Memory B cell (primary cell): ENCODE results near the gene TMEM187.

Experiments
- ATAC-seq: fragments of 150-1000 bp; cut with Tn5 transposase; 2 replicates; pipeline ENCODE4 v1.10.0; 2021; ENCODE audit warnings: low read depth, mild to moderate bottlenecking, moderate library complexity
- DNase-seq, 2 donors: peaks; one replicate each; pipeline ENCODE4 v3.0.0; 2022; ENCODE audit warnings: low spot score in 2 of 2
- H3K27ac Mint-ChIP-seq: one replicate; pipeline ENCODE4 v1.8.0; 2022; ENCODE audit warnings: mild to moderate bottlenecking, moderate library complexity, mixed read lengths
- H3K27me3 Mint-ChIP-seq: one replicate; pipeline ENCODE4 v1.8.0; 2022; ENCODE audit warnings: mixed read lengths
- H3K36me3 Mint-ChIP-seq: one replicate; pipeline ENCODE4 v1.8.0; 2022; ENCODE audit warnings: mild to moderate bottlenecking, mixed read lengths
- H3K4me1 Mint-ChIP-seq: one replicate; pipeline ENCODE4 v1.8.0; 2022; ENCODE audit warnings: mixed read lengths
- H3K4me3 Mint-ChIP-seq: one replicate; pipeline ENCODE4 v1.8.0; 2022; ENCODE audit warnings: mild to moderate bottlenecking, moderate library complexity, mixed read lengths
- H3K9me3 Mint-ChIP-seq: one replicate; pipeline ENCODE4 v1.8.0; 2022; ENCODE audit warnings: mixed read lengths

Gene TMEM187, protein sequence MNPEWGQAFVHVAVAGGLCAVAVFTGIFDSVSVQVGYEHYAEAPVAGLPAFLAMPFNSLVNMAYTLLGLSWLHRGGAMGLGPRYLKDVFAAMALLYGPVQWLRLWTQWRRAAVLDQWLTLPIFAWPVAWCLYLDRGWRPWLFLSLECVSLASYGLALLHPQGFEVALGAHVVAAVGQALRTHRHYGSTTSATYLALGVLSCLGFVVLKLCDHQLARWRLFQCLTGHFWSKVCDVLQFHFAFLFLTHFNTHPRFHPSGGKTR

DNA sequence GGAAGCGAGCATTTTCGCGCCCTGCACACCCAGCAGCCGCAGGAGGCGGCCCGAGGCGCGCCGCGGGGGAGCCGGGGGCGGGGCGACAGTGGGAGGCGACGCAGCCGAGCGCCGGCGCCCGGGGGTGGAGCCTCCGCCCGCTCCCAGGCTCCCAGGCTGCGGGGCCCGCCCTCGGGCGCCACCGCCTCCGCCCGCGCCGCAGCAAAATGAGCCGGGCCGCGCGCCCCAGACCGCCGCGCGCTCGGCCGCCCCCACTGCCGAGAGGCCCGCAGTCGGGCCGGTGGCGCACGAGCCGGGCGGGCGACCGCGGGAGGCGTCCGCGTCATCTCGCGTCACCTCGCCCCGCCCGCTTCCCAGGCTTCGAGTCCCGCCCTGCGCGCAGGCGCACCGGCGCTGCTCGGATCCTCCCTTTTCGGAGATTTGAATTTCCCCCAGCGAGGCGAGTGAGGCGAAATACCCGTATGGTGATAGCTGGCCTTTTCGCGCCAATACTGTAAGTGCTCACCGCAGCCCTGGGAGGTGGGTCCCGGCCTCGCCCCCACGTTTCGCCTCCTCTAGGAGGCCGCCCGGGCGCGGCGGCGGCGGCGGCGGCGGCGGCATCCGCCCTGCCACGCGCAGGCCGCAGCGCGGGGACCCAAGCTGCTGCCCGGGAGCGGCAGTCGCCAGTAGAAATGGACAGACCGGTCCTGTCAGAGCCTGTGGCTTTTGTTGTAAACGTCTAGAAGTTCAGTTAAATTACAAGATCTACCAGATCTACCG, at the start of gene TMEM187:
Gene TMEM187 (plus strand): TSS at position 387 of the 759 bp plus-strand sequence. CDS start 9,309 bp downstream, outside the sequence.
- Mint-ChIP-seq H3K9me3 (no peaks in the 10 kb centered on the region), H3K36me3 (peaks cover 2% of the 10 kb centered on the region), H3K27me3 (no peaks in the 10 kb centered on the region), H3K4me3 (peak within 1 kb of the TSS; percentile 100), H3K27ac (peak within 1 kb of the TSS; percentile 97), H3K4me1 (peaks cover 20% of the 10 kb centered on the region)
- ATAC-seq = peak; percentile 51
- peak; percentile 82 to 86 for DNase-seq

DNA sequence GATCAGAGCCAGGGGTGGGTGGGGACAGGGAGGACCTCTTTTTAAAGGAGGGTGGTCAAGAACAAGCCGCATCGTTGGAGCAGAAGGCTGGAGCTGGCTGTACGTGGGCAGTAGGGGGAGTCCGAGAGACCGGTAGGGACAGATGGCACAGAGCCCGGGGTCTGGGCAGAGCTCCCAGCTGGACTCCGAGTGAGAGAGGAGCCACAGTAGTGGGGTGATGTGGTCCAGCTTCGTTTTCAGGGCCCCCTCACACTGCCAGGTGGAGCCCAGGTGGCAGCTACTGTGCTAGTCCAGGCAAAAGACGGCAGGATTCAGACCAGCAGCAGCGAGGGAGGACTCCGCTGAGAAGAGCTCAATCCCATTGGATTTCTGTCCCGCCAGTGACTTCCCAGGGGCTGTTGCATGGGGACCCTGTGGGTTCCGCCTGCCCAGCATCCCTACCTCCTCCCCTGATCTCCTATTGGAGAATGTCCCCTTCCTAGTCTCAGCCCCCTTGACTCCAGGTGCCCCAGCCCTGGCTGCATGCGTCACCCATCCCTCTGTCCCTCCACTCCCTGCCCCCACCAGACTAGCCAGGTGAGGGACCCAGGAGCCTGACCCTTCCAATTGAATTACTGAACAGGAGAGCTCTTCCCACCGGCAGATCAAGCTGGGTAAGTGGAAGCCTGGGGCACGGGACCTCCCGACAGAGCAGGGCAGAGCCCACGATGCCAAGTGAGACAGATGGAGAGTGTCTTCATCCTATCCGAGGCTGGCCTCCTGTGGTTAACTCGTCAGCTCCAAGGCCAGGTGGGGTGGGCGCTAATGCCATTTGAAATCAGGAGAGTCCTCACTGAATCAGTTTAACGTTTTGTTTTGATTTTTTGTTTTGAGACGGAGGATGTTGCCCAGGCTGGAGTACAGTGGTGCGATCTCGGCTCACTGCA, 49.4 kb upstream of the TMEM187 start:
- Mint-ChIP-seq H3K27ac (no peak overlapping the region), H3K9me3 (no peaks in the 10 kb centered on the region), H3K36me3 (peaks cover 10% of the 10 kb centered on the region), H3K4me1 (peaks cover 17% of the 10 kb centered on the region), H3K27me3 (no peaks in the 10 kb centered on the region), H3K4me3 (peak overlapping the region; percentile 98)
- no peak for ATAC-seq
- DNase-seq = no peak

DNA sequence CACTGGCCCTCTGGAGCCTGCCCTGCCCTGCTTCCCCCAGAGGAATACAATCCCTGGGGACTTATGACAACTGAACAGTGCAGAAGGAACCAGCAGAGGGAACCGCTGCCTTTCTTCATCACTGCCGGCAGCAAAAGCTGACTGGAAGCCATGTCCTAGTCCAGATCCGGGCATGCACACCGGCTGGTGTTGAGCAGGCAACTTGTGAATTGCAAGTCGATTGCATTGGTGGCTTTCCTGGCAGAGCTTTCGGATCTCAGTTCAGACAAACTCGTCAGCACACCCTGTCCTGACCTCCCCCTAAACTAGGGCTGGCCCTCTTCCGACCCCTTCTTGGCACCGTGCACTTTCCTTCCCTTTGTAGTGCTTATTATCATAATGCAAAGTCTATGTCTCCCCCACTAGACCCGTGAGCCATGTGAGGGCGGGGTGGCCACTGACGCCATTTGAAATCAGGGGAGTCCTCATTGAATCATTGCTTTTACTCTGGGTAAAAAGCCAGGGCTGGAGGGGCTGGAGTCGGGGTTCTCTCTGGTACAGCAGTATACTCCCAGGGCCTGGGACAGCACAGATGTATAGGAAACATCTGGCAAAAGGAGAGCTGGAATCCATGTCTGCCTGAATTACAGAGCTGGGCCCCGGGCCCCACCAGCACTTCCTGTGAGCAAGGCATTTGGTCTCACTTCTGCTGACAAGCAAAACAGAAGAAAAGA, 48.2 kb upstream of the TMEM187 start:
- H3K27me3 Mint-ChIP-seq = no peaks in the 10 kb centered on the region
- peak overlapping the region; percentile 98 for H3K4me3 Mint-ChIP-seq
- ATAC-seq (no peak), DNase-seq (peak; percentile 37 to 46)
- H3K36me3 Mint-ChIP-seq = peaks cover 9% of the 10 kb centered on the region
- H3K4me1 Mint-ChIP-seq = peaks cover 22% of the 10 kb centered on the region
- peak overlapping the region; percentile 96 for H3K27ac Mint-ChIP-seq
- H3K9me3 Mint-ChIP-seq = no peaks in the 10 kb centered on the region

DNA sequence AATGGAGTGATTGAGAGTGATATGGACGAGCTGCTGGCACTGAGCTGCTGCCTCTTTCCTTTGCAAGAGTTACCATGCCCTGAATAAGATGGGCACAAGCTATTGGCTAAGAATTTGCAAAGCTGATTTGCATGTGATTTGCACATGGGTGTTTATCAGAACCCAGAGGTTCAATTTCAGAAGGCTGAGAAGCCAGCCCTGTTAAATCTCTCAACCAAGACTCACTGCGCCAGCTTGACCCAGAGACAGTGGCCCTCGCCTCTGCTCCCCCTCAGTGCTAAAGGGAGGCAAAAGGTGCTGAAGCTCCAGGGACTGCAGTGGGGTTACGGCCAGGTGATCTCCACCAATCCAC, 47.2 kb upstream of the TMEM187 start:
- Mint-ChIP-seq H3K36me3 (peaks cover 3% of the 10 kb centered on the region), H3K27me3 (no peaks in the 10 kb centered on the region), H3K4me3 (peak overlapping the region; percentile 98), H3K9me3 (no peaks in the 10 kb centered on the region), H3K4me1 (peaks cover 20% of the 10 kb centered on the region), H3K27ac (peak overlapping the region; percentile 96)
- ATAC-seq (peak; percentile 7), DNase-seq (peak; percentile 29 to 33)

DNA sequence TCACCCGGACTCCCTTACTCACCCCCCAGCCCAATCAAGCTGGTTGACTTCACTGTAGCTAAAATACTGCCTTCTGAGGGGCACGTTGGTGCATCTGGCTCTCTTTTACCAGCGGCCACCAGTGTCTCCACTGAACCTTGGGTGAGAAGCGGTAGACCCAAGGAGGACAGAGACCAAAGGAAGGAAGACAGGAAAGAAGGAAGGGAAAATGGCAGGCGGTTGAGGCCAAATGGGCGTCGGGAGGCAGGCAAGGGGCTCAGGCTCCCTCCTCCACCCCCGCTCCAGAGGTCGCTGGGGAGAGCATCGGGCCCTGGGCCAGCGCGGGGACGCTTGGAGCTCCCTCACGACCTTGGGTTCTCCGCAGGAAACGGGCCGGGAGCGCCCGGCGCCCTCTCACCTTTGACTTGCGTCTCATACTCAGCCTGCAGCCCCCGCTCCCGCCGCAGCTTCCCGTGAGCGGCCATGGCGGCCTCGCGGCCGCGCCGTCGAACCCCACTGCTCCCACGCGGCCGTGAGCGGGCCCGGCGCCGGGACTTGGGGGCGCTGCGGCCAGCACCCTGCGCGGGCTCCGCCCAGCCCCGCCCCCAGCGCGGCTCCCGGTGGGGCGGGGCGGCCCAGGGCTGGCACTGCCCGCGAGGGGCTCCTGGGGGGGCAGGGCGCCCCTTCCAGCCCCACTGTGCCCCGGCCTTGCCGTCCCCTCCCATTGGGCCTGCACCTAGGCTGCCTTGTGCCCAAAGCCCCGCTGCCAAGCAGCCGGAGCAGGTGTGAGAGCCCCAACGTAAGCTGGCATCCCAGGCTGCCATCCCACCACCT, 46.6 kb upstream of the TMEM187 start, which contains the start of gene ARHGAP4:
Gene ARHGAP4 (minus strand): TSS at position 526 of the 813 bp plus-strand sequence. CDS start 62 bp downstream, at position 464.
- H3K27ac Mint-ChIP-seq = peak within 1 kb of the TSS; percentile 96
- peak within 1 kb of the TSS; percentile 98 for H3K4me3 Mint-ChIP-seq
- DNase-seq (peak in 1 of 2 donors; percentile 24), ATAC-seq (peak; percentile 2)
- H3K36me3 Mint-ChIP-seq = peaks cover 3% of the 10 kb centered on the region
- peaks cover 20% of the 10 kb centered on the region for H3K4me1 Mint-ChIP-seq
- H3K27me3 Mint-ChIP-seq = no peaks in the 10 kb centered on the region
- H3K9me3 Mint-ChIP-seq = no peaks in the 10 kb centered on the region

DNA sequence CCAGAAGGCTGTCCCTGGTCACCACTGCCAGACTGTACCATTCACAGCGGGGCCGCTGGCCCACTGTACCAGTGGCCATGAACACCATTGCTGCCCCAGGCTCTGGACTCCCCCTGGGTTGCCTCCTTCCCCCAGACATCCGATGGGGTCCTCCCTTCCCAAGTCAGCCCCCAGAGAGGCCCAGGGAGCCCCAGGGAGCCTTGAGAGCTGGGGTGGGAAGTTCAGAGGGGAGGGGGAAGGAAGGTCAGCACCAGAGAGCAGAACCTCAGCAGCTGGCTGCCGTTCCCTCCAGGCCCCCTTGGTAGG, 46.0 kb upstream of the TMEM187 start:
- Mint-ChIP-seq H3K36me3 (peaks cover 5% of the 10 kb centered on the region), H3K4me3 (peak overlapping the region; percentile 93), H3K9me3 (no peaks in the 10 kb centered on the region), H3K4me1 (peaks cover 23% of the 10 kb centered on the region), H3K27ac (peak overlapping the region; percentile 96), H3K27me3 (no peaks in the 10 kb centered on the region)
- ATAC-seq (no peak), DNase-seq (no peak)

DNA sequence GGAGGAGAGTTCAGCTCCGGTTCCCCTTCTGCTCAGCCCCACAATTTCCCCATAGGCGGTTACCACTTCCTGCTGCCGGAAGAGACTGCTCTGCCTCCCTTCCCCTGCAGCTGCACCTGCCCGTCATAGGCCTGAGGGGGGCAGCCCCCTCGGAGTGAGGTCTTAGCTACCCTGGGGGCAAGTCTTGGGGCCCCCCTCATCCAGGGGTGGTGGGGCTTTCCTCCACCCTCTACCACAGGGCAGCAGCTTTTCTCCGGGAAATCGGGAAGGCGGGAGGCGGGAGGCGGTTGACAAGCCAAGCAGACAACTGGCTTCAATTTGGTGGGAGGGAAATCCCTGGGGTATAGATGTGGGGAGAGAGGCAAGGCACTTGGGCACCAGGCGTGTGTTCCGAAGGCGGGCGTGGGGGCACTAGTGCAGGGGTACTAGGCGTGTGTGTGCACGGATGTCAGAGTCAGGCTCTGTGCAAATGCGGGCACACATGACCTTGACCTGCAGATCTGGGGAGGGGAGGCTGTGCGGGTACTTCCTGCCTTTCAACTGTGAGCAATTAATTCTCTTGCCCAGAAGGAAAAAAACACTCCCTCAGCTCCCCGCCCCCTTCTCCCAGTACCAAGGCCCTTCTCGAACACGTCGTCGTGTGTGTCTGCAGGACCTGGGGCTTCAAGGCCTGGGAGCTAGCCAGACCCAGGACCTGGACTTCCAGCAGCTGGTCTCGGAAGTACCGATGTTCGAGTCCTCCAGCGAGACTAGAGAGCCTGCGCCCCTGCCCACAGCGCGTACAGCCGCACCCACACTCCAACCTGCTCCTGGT, 45.5 kb upstream of the TMEM187 start:
- H3K36me3 Mint-ChIP-seq = peaks cover 9% of the 10 kb centered on the region
- no peaks in the 10 kb centered on the region for H3K9me3 Mint-ChIP-seq
- H3K27ac Mint-ChIP-seq = peak overlapping the region; percentile 96
- peak overlapping the region; percentile 93 for H3K4me3 Mint-ChIP-seq
- ATAC-seq = peak; percentile 57
- no peaks in the 10 kb centered on the region for H3K27me3 Mint-ChIP-seq
- DNase-seq = peak; percentile 77 to 82
- peaks cover 23% of the 10 kb centered on the region for H3K4me1 Mint-ChIP-seq

DNA sequence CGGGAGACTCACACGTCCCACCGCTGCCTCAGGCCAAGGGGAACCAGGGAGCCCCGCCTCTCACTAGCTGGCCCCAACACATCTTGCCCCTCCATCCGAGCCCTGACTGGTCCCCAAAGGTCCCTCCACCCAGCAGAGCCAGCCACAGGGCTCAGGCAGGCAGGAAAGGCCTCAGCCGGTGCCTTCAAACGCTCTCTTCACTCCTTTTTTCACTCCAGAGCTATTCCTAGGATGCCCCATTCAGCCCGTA, 45.0 kb upstream of the TMEM187 start:
- peak overlapping the region; percentile 96 for H3K27ac Mint-ChIP-seq
- no peaks in the 10 kb centered on the region for H3K9me3 Mint-ChIP-seq
- H3K4me1 Mint-ChIP-seq = peaks cover 22% of the 10 kb centered on the region
- H3K36me3 Mint-ChIP-seq = peaks cover 10% of the 10 kb centered on the region
- no peaks in the 10 kb centered on the region for H3K27me3 Mint-ChIP-seq
- ATAC-seq = no peak
- no peak for DNase-seq
- H3K4me3 Mint-ChIP-seq = peak overlapping the region; percentile 93

DNA sequence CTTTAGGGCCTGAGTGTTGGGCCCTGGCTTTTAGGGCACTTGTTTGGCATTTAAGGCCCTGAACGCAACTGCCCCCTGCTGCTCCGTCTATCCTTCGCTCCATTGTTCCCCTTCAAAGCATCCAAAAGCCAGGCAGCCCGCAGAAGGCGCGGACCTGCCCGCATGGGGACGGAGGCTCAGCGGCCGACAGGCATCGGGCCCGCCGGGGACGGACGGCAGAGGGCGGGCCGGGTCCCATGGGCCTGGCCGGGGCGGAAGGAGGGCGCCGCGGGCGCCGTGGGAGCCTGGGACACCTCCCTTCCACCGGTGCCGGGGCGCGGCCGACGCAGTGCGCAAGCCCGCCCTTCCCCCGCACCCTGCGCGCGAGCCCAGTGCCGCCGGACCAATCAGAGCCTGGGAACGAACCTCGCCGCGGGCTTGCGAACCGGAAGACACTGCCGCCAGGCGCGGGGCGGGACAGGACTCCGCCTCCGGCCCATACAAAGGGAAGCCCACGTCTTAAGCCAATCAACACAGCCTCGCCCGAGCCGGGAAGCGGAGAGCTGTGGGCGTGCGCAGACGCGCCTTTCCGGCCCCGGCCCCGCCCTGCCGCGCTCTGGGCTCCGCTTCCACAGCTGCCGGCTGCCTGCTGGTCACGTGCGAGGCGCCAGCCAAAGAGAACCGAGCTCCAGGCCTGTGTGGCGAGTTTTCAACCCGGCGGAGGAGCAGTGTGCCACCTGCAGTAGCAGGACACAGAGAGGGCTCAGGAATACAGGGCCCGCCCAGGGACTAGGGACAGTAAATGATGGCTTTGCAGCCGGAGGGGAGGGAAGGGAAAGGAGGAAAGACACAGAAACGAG, 44.4 kb upstream of the TMEM187 start:
- peak overlapping the region; percentile 93 for H3K4me3 Mint-ChIP-seq
- peak; percentile 62 for ATAC-seq
- H3K27ac Mint-ChIP-seq = peak overlapping the region; percentile 96
- no peaks in the 10 kb centered on the region for H3K9me3 Mint-ChIP-seq
- H3K36me3 Mint-ChIP-seq = peaks cover 10% of the 10 kb centered on the region
- DNase-seq = peak; percentile 80 to 89
- no peaks in the 10 kb centered on the region for H3K27me3 Mint-ChIP-seq
- peaks cover 20% of the 10 kb centered on the region for H3K4me1 Mint-ChIP-seq

DNA sequence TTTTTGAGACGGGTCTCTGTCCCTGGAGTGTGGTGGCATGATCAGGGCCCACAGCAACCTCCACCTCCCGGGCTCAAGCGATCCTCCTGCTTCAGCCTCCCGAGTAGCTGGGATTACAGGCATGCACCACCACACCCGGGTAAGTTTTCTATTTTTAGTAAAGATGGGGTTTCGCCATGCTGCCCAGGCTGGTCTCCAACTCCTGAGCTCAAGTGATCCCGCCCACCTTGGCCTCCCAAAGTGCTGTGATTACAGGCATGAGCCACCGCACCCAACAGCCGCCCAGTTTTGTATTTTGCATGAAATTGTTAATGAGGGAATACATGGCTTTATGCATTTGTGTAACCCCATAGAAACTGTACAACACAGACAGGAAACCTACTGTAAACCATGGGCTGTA, 43.7 kb upstream of the TMEM187 start:
- ATAC-seq (no peak), DNase-seq (no peak)
- Mint-ChIP-seq H3K4me1 (peaks cover 18% of the 10 kb centered on the region), H3K4me3 (peak overlapping the region; percentile 93), H3K9me3 (no peaks in the 10 kb centered on the region), H3K36me3 (peaks cover 10% of the 10 kb centered on the region), H3K27me3 (no peaks in the 10 kb centered on the region), H3K27ac (peak overlapping the region; percentile 96)

DNA sequence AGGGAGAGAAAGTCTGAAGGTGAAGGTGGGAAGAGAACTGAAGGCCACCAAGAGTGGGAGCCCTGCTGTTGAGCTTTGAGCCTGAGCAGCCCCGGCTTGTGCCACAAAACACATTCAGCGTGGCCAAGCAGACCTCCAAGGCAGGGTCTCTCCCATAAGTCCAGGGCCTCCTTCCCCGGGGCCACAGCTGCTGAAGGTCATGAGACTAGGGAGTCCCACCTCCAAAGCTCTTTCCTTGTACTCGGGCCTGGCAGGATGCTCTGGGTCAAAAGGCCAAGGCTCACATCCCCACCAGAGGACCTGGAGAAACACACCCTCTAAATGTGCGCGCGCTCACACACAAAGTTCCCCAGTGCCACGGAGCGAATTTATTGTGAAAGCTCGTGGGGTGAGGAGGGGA, 43.0 kb upstream of the TMEM187 start:
- DNase-seq (no peak), ATAC-seq (no peak)
- Mint-ChIP-seq H3K27ac (no peak overlapping the region), H3K4me1 (peaks cover 14% of the 10 kb centered on the region), H3K27me3 (no peaks in the 10 kb centered on the region), H3K36me3 (peaks cover 10% of the 10 kb centered on the region), H3K4me3 (no peak overlapping the region), H3K9me3 (no peaks in the 10 kb centered on the region)
